GM13976 (cell line): ENCODE measurements around the gene CAPN15.

Source experiments
- DNase-seq: peaks from one replicate; pipeline ENCODE4 v3.0.0; 2012; ENCODE audit warnings: low spot score
- CTCF ChIP-seq: IDR thresholded peaks from 2 replicates; pipeline ENCODE4 v1.5.1; 2012; ENCODE audit warnings: borderline replicate concordance, mild to moderate bottlenecking; ENCODE audit not compliant: insufficient read depth; ENCODE audit errors: extremely low read depth, missing control alignments, control extremely low read depth
- in situ Hi-C: fragments of 300-500 bp; cut with MboI; formaldehyde crosslinking; loops from one replicate; pipeline ENCODE4 v1.12.0; 2022; ENCODE audit warnings: low sequenced_read_pairs, mixed read lengths, inconsistent platforms; ENCODE audit not compliant: unreplicated experiment

The CAPN15 gene

DNA sequence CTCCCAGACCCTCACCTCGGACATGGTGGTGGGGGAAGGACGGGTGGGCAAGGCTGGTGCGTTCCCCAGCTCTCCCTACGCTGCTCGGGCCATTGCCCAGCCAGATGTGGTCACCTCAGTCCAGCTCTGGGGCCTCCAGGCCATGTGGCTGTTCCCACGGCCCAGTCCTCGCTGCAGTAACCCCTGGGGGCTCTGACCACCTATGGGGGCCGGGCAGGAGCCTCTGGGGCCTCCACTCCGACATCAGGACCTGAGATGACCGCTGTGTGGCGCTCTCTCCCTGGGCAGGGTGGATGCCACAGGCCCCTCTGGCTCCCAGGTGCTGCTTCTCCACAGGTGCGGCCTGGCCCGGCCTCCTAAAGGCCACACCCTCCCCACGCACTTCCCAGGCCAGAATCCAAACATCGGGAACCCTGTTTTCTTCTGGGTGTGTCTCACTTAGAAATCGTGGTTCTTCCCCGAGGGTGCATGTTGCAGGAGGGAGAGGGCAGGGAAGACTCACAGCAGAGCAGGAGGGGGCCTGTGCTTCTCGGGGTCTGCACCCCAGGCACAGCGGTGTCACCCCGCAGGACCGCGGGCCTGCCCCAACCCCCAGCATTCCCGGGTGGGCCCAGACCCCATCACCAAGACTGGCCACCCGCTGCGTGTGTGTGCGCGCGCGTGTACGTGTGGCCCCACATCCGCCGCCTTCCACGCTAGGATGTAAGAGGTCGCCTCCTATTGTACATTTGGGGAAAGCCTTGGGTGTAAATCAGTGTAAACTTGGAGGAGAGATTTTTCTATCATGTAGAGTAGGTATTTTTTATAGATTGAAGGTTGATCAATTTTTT is 5.9 kb upstream of the CAPN15 start:
- in situ Hi-C loops: no loop called here
- no peak for DNase-seq
- TF ChIP-seq CTCF: no peak

GRCh38 chr16:522320-523096 is 5.0 kb upstream of the CAPN15 start:
- in situ Hi-C loops: no loop called here
- TF ChIP-seq CTCF: no peak
- no peak for DNase-seq

DNA sequence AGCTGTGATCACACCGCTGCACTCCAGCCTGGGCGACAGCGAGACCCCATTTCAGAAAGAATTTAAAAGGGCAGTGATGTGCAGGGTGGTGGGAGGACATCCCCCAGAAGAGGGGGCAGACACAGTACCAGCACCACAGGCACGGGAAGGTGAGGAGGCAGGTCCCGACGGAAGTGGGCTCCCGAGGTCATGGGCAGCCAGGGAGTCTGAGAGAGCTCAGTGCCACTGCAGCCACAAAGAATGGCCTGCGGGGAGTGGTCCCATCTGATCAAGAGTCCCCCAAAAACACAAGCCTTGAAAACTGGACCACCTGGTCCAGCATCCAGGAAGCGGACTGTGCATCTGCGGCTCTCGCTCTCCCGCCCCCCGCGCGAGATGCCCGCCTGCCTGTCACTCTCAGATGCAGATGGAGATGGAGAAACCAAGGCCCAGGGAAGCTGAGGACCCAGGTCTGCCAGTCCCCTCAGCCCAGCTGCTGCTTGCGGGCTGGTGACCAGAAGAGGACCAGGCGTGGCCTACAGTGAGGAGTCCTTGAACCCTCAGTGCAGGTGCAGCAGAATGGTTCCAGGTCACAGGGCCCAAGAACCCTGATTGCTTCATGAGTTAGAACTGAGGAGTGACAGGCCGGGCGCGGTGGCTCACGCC is 4.3 kb upstream of the CAPN15 start:
- in situ Hi-C loops: no loop called here
- TF ChIP-seq CTCF: no peak
- no peak for DNase-seq

GRCh38 chr16:524274-525040 is 3.1 kb upstream of the CAPN15 start:
- TF ChIP-seq CTCF: no peak
- in situ Hi-C loops: no loop called here
- no peak for DNase-seq

DNA sequence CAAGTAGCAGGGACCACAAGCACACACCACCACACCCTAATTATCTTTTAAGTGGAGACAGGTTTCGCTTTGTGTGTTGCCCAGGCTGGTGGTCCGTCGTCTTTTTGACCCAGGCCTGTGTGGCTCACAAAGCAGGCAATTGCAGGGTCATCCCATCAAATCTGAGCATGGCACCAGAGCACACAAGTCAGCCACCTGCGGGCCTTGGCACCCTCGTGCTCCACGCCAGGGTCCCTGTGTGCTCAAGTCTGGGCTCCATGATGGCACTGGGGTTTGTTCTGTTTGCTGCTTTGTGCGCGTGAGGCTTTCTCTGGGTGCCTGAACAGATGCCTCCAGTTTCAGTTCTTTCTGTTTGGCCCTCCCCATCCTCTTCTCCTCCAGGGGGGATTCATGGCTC is 2.4 kb upstream of the CAPN15 start:
- TF ChIP-seq CTCF: no peak
- in situ Hi-C loops: no loop called here
- no peak for DNase-seq
